Measurements from ENCODE around the gene JOSD2. TPM values are rescaled to one million over a fixed set of nuclear protein-coding genes. Genes with fewer than 3 reads are reported as not detected.

Gene JOSD2
- total RNA-seq, 2 donors from 2014 or later = 29.4 to 31.7 TPM

DNA sequence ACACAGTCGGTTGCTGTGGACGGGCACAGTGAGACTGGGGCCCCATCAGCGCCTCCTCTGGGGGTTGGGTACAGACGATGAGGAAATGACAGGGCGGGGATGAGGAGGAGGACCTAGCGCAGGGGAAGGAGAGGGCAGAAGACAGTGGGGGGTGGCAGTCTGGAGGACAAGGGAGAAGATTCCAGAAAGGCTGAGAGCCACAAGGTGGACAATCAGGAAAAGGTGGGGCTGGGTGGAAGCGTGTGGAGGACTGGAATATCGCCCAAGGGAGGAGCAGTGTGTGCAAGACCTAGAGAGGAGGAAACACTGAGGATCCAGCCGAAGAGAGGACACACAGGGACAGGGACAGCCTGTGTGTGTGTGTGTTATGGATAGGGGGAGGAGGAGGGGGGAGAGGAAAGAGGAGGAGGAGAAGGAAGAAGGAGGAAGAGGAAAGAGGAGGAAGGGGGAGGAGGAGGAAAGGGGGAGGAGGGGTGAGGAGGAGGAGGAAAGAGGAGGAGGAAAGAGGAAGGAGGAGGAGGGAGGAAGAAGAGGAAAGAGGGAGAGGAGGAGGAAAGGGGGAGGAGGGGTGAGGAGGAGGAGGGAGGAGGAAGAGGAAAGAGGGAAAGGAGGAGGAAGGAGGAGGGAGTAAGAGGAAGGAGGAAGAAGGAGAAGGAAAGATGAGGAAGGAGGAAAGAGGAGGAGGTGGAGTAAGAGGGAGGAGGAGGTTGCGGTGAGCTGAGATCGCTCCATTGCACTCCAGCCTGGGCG is 18.5 kb downstream of the JOSD2 start:
- no peak overlapping the region for H3K4me3 ChIP-seq
- no peak for DNase-seq (ENCODE audit: low spot score)
- no peaks in the 10 kb centered on the region for H3K36me3 ChIP-seq
- H3K27me3 ChIP-seq (replicated peaks; ENCODE audit: insufficient read depth) = no peaks in the 10 kb centered on the region
- TF ChIP-seq CTCF (IDR thresholded peaks at IDR 0.05) = no peak
- TF ChIP-seq POLR2A (IDR thresholded peaks at IDR 0.05) = no peak
- no peak for TF ChIP-seq POLR2AphosphoS5 (IDR thresholded peaks at IDR 0.05)
- intact Hi-C loops (cut with DNase I) = no loop called here
- no peaks in the 10 kb centered on the region for H3K4me1 ChIP-seq (replicated peaks)
- no peaks in the 10 kb centered on the region for H3K9me3 ChIP-seq
- 5% methylated on average over 9 of the region's 12 CpGs for WGBS
- no peak overlapping the region for H3K27ac ChIP-seq

DNA sequence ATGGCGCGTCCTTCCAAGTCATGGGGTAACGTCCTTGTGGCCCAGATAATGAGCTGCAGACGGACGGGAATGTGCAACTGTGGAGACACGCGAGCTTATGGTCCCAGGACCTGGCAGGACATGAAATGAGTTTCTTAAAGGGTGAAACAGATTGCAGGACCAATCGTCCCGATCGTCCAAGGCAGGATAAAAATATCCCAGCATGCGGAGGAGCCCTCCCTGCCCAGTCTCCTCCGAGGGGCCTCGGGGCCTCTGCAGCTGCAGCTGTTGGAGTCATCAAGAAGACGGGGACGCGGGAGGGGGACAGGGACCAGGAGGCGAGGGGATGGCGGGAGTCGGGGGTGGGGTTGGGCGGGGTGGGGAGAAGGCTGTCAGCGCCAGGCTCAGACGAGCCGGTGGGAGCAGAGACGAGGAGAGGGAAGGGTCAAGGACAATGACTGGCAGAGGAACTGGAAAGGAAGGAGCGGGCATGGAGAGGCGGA is 20.0 kb downstream of the JOSD2 start:
- TF ChIP-seq POLR2A (IDR thresholded peaks at IDR 0.05) (no peak), POLR2AphosphoS5 (IDR thresholded peaks at IDR 0.05) (no peak), CTCF (IDR thresholded peaks at IDR 0.05) (no peak)
- Histone ChIP-seq H3K27me3 (replicated peaks; ENCODE audit: insufficient read depth) (no peaks in the 10 kb centered on the region), H3K27ac (no peak overlapping the region), H3K9me3 (no peaks in the 10 kb centered on the region), H3K36me3 (no peaks in the 10 kb centered on the region), H3K4me3 (no peak overlapping the region), H3K4me1 (replicated peaks) (no peaks in the 10 kb centered on the region)
- no peak for DNase-seq (ENCODE audit: low spot score)
- WGBS = 30% methylated on average over 26 of the region's 26 CpGs
- intact Hi-C loops (cut with DNase I) = no loop called here

GRCh38 chr19:50490411-50490811 is 20.6 kb downstream of the JOSD2 start:
- TF ChIP-seq POLR2A (IDR thresholded peaks at IDR 0.05) = no peak
- TF ChIP-seq CTCF (IDR thresholded peaks at IDR 0.05) = no peak
- TF ChIP-seq POLR2AphosphoS5 (IDR thresholded peaks at IDR 0.05) = no peak
- WGBS = 96% methylated on average over 18 of the region's 18 CpGs
- Histone ChIP-seq H3K9me3 (no peaks in the 10 kb centered on the region), H3K27ac (no peak overlapping the region), H3K4me1 (replicated peaks) (no peaks in the 10 kb centered on the region), H3K4me3 (no peak overlapping the region), H3K36me3 (no peaks in the 10 kb centered on the region), H3K27me3 (replicated peaks; ENCODE audit: insufficient read depth) (no peaks in the 10 kb centered on the region)
- DNase-seq (ENCODE audit: low spot score) = no peak
- intact Hi-C loops (cut with DNase I) = no loop called here

DNA sequence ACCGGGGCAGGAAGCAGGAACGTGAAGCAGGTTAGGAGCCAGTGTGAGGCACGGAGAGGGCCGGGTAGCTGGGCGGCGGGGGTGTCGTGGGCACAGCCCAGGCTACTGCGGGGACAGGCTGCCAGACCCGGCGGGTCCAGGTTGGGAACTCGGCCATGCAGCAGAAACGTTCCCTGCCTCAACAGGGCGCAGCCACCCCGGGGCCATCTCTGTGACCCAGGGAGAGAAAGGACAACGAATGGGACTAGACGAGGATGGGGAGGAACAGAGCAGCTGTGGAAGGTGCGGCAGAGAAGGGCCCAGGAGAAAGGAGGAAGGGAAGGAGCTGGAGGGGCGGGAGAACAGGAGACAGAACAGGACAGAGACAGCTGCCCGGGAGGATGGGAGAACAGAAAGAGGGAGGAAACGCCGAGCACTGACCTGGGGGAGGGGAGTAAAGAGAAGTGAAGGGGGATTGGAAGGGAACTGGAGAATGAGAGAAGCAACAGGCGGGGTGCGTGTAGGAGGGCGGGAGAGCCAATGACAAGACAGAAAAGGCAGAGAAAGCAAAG is 21.5 kb downstream of the JOSD2 start:
- intact Hi-C loops (cut with DNase I) = no loop called here
- Histone ChIP-seq H3K27me3 (replicated peaks; ENCODE audit: insufficient read depth) (no peaks in the 10 kb centered on the region), H3K4me3 (no peak overlapping the region), H3K27ac (no peak overlapping the region), H3K36me3 (no peaks in the 10 kb centered on the region), H3K9me3 (no peaks in the 10 kb centered on the region), H3K4me1 (replicated peaks) (no peaks in the 10 kb centered on the region)
- WGBS = 30% methylated on average over 24 of the region's 24 CpGs
- TF ChIP-seq CTCF (IDR thresholded peaks at IDR 0.05) = no peak
- no peak for TF ChIP-seq POLR2AphosphoS5 (IDR thresholded peaks at IDR 0.05)
- TF ChIP-seq POLR2A (IDR thresholded peaks at IDR 0.05) = no peak
- DNase-seq (ENCODE audit: low spot score) = no peak
